Measurements from ENCODE around the gene ZNF740.
A peak's percentile ranks its signal among the peaks of the same experiment; 100 is the strongest.

Gene ZNF740

GRCh38 chr12:53147181-53147580 is 33.3 kb upstream of the ZNF740 start:
- H3K9me3 Mint-ChIP-seq = no peaks in the 10 kb centered on the region
- H3K4me3 Mint-ChIP-seq = no peak overlapping the region
- DNase-seq = no peak
- H3K27me3 Mint-ChIP-seq (ENCODE audit: low read depth, poor library complexity) = peaks cover 12% of the 10 kb centered on the region
- no peak overlapping the region for H3K27ac Mint-ChIP-seq
- TF ChIP-seq CTCF (IDR thresholded peaks at IDR 0.05) = no peak
- H3K36me3 Mint-ChIP-seq (ENCODE audit: low read depth) = no peaks in the 10 kb centered on the region
- peaks cover 10% of the 10 kb centered on the region for H3K4me1 Mint-ChIP-seq

- no peak for TF ChIP-seq CTCF (IDR thresholded peaks at IDR 0.05)
- peaks cover 10% of the 10 kb centered on the region for H3K4me1 Mint-ChIP-seq
Observed at GRCh38 chr12:53147653-53148052, 32.9 kb upstream of the ZNF740 start.

DNA sequence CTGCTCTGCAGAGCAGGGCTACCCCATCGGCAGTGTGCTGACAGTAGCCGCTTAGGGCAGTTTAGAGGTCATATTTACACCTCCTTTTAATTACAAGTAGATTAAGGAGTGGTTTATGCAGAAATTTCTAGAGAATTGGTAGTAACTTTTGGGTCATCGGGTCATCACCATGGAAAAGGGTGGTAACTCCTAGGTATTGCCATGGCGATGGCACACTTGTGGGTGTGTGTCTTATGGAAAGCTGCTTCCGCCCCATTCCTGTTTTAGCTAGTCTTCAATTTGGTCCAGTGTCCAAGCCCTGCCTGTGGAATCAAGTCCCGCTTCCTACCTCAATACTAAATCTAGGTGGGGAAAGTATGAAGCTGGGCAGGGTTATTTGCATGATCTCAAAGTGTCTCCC is 29.5 kb upstream of the ZNF740 start:
- no peak for TF ChIP-seq CTCF (IDR thresholded peaks at IDR 0.05)
- Mint-ChIP-seq H3K27ac (no peak overlapping the region), H3K9me3 (no peaks in the 10 kb centered on the region), H3K27me3 (ENCODE audit: low read depth, poor library complexity) (peaks cover 29% of the 10 kb centered on the region), H3K4me1 (peaks cover 10% of the 10 kb centered on the region), H3K4me3 (no peak overlapping the region), H3K36me3 (ENCODE audit: low read depth) (no peaks in the 10 kb centered on the region)
- DNase-seq = no peak

More at GRCh38 chr12:53147653-53148052, 32.9 kb upstream of the ZNF740 start:
- Mint-ChIP-seq H3K4me3 (no peak overlapping the region), H3K36me3 (ENCODE audit: low read depth) (no peaks in the 10 kb centered on the region), H3K9me3 (no peaks in the 10 kb centered on the region), H3K27me3 (ENCODE audit: low read depth, poor library complexity) (peaks cover 17% of the 10 kb centered on the region), H3K27ac (no peak overlapping the region)
- no peak for DNase-seq

DNA sequence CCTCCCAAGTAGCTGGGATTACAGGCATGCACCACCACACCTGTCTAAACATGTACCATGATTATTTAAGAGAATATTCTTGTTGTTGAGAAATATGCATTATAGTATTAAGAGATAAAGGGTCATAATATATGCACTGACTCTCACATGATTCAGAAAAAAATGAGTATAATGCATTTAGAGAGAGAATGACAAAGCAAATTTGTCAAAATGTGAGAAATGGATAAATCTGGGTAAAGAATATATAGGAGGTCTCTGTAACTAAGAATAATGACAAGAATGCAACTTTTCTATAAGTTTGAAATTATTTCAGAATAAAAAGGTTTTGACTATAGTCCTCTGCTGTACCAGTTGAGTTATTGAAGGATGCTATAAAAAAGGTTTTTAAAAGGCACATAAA is 28.1 kb upstream of the ZNF740 start:
- Mint-ChIP-seq H3K27ac (no peak overlapping the region), H3K36me3 (ENCODE audit: low read depth) (no peaks in the 10 kb centered on the region), H3K4me1 (peaks cover 10% of the 10 kb centered on the region), H3K27me3 (ENCODE audit: low read depth, poor library complexity) (peaks cover 24% of the 10 kb centered on the region), H3K4me3 (no peak overlapping the region), H3K9me3 (no peaks in the 10 kb centered on the region)
- no peak for TF ChIP-seq CTCF (IDR thresholded peaks at IDR 0.05)
- DNase-seq = no peak

- H3K4me3 Mint-ChIP-seq = no peak overlapping the region
- peaks cover 12% of the 10 kb centered on the region for H3K4me1 Mint-ChIP-seq
- no peaks in the 10 kb centered on the region for H3K9me3 Mint-ChIP-seq
Observed at GRCh38 chr12:53159195-53159839, 21.2 kb upstream of the ZNF740 start.

More at GRCh38 chr12:53159195-53159839, 21.2 kb upstream of the ZNF740 start:
- peak overlapping the region; percentile 9 for H3K27ac Mint-ChIP-seq
- no peaks in the 10 kb centered on the region for H3K27me3 Mint-ChIP-seq (ENCODE audit: low read depth, poor library complexity)
- H3K36me3 Mint-ChIP-seq (ENCODE audit: low read depth) = peaks cover 2% of the 10 kb centered on the region
- TF ChIP-seq CTCF (IDR thresholded peaks at IDR 0.05) = peak; percentile 94
- DNase-seq = peak; percentile 90
